Dedifferentiated amniotic fluid mesenchymal stem cell (primary cell): Measurements from ENCODE around the gene FCRL4.

ENCODE experiments used
- DNase-seq: peaks from one replicate; pipeline ENCODE4 v3.0.0-alpha.2; 2016; ENCODE audit errors: extremely low spot score

Gene FCRL4

DNA sequence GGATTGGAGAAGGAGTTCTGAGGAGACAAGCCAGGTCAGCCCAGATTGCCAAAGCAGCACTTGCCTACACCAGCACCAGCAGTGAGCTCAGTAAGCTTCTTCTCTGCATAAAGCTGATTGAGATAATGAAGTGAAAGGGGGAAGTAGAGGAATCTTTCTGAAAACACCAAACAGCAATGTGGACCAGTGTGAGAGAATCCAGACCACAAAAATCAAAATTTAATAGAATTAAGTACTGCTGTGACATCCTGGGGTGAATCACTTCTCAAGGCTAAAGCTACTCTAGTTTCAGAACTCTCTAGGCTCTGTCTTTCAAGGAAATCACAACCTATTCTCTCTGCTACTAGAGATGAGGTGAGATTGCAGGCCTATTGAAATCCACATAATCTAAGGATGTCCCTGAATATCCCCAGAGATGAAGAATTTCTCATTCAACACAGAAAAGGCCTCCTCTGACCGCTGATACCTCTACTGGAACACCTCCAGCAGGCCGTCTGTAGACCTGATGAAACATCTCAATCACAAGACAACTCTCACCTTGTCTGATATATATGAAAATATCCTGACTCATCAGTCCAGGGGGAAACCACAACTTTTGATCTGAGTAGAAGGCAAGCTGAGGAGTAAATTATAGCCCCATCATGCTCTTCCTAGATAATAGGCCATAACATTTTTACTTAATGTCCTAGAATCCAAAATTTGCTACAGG, at the start of gene FCRL4:
TSS of gene FCRL4 (minus strand) at position 127 of the 709 bp plus-strand sequence. CDS start 141 bp downstream, outside the sequence.
- DNase-seq = no peak

DNA sequence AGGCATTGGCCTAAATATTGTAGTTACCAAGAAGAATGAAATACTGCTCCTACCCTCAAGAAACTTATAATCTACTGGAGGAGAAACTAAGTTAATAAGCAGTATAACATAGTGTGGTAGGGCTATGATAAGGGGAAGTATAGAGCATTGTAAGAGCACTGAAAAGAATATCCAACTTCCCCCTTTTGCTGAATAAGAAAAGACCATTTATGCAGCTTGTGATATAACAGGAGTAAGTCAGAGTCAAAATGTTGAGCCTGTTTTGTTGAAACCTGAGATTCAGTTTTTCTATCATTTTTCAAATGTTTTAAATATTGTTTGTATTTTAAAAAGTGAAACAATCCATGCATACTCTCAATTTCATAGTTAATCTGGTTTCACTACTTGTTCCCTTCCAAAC, 48.3 kb upstream of the FCRL4 start:
- no peak for DNase-seq

DNA sequence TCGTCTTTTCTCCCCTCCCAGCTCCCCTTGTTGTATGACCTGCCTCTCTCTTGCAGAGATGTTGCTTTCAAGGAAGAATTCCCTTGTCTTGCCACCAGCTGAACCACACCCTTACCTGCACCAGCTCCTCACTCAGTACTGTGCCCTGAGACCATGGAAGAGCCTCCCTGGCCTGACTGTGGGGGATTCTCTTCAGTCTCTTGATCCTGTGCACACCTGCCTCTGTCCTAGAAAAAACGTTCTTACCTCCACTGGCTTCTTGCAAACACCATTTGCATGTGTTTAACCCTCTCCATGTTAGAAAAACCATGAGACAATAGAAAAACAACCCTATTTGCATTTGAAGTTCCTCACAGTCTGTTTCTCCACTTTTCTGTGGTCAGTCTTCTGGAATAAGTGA, 43.3 kb upstream of the FCRL4 start:
- no peak for DNase-seq

DNA sequence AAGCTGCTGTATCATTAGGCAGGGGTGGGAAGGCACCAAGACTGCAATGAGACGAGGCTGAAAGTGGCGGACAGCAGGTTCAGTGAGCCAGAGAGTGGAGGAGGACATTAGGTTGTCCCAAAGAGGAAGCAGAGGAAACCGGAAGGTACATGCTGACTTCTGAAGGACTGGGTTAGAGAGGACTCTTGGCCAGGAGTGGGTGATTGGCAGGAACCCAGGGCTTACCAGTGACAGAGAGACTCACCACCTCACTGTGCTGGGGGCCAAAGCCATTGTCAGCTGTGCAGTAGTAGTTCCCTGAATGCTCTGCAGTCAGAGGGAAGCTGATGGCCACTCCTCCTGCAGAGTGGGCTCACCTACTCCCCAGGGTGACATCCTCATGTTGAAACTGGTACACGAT, 41.9 kb upstream of the FCRL4 start:
- no peak for DNase-seq

DNA sequence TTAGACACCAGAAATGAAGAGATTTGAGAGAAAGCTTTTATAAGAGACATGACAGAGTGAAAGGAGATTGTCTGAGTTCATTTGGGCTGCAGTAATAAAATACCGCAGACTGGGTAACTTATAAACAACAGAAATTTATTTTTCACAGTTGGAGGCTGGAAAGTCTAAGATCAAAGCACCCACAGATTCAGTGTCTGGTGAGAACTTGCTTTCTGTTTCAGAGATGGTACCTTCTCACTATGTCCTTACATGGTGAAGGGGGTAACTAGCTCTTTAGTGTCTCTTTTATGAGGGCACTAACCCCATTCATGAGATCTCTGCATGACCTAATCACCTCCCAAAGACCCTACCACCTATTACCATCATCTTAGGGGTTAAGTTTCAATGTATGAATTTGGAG, 30.9 kb upstream of the FCRL4 start:
- DNase-seq = no peak

DNA sequence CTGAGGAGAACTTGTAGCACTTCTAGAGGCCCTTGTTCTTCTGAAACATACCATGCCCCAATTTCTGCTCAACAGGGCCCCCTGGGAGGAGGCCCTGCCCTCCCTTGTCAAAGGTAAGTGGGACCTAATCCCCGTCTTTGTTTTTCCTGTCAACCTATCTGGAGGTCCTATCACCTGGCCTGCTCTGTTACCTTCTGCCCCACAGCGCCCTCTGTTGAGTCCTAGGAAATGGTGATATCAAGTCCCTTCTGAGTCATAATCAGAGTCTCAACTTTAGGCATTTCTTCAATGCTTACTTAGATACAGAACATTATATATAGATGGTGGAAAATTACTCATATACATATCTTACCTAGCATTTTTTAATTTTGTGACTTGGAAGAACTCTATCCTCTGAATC, 28.2 kb upstream of the FCRL4 start:
- no peak for DNase-seq

DNA sequence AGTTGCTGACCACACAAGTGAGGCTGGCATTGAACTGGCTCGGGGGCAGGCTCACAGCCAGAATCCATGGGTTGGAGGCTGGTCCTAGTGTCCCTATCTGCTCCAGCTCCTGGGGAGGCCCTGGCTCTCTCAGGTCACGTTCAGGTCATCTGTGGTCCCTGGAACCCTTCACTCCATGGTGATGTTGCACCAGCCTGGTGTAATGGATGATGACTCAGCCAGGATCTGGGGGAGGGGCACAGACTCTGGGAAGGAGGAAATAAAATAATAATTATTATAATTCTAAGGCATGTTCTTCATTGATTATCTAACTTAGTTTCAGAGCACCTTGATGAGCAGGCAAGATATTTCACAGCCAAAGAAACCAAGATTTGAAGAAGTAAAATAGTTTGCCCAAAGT, 26.6 kb upstream of the FCRL4 start:
- no peak for DNase-seq

DNA sequence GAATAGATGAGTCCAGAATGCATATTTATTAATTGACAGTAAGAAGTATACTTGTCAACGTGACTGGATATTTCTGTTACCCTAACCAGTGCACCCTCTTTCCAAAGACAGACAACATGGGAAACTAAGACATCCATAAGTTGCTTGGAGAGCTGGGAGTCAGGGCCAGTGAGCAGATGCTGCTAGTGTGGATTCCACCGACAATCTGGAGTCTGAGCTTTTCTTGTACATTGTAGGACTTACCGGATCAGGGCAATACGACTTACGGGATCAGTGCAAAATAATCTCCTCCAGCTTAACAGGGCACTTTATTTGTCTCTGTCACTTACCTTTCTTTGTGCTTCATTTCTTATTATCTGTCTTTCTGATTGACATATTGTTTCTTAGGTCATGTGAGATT, 24.6 kb upstream of the FCRL4 start:
- no peak for DNase-seq

DNA sequence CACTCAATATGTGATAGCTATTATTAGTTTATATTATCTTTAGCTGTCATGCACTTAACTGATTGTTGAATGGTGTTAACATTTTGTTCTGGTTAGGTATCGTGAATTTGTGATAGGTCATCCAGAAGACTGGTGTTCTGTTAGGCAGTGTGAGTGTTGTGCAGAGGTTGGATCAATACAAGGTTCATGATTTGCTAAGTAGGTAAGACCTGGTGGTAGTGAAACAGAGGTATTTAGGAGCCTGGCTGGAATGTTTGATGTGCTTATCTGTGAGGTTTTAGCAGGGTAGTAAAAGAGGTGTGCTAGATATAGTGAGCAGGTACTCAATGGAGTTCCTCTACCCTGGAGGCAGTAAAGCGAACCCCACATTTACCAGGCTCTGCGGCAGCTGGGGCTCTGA, 20.3 kb upstream of the FCRL4 start:
- no peak for DNase-seq

DNA sequence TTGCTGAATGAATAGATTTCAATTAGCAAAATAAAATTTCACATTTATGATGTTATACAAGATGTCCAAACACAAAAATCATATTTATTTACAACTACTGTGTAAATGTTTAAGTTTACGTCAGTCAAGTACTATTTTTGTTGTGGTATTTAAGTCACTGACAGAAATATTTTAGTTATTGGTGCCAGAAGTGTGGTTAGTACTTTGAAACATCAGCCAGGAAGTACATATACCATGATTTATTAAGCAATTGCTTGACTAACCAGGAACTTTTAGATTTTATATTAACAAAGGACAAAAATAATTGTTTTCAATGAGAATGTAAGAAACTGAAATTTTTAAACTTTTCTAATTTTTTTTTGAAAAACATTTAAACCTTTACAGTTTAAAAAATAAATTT, 2.4 kb upstream of the FCRL4 start:
- DNase-seq = no peak

DNA sequence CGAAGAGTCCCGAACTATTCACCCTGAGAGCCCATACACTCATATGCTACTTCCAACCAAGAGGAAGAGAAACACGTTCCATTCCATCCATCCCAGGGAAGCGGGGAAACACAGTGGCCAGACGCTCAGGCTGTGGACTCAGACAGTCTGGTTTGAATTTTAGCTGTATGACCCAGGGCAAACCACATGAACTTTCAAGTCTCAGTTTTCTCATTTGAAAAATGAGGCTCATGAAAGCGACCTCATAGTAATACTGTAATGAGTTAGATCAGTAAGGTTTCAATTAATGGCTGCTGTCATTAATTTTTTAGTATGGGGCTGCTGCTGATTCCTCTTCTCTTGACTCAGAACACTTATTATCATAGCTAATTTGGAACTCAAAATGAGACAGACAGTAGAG, 1.5 kb downstream of the FCRL4 start:
- DNase-seq = no peak

DNA sequence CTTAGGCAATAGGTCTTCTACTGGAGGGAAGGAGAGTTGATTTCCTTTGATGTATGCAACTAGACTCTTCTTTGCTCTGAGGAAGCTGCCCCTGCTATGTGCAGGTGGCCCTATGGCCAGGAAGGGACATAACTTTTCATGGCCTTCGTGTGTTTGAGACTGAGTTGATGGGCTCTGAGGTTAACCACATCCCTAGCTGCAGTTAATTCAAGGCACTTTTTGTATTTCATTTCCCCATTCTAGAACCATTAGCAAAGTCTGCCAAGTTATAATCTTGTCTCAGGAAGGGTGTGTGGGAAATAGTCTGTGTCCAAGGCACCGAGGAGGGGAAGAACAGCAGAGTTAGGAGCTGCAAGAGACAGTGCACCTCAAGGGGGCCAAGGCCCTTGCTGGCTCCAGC, 2.5 kb downstream of the FCRL4 start:
- DNase-seq = no peak

DNA sequence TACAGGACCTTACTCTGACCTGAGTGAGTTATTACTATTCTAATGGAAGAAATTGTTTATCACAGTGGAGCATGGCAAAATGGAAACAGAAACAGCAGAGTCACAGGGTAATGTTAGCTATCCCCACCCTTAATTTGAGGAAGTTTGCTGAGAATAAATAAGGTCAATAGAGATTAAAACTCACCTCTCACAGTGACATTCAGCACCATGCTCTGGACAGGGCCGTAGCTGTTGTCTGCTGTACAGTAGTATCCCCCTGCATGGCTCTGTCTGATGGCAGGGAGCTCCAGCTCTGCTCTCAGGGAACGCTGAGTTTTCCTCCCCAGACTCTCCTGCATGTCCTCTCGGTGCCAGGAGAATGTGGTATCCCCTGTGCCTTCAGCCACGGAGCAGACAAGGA, 11.9 kb downstream of the FCRL4 start:
- DNase-seq = no peak

DNA sequence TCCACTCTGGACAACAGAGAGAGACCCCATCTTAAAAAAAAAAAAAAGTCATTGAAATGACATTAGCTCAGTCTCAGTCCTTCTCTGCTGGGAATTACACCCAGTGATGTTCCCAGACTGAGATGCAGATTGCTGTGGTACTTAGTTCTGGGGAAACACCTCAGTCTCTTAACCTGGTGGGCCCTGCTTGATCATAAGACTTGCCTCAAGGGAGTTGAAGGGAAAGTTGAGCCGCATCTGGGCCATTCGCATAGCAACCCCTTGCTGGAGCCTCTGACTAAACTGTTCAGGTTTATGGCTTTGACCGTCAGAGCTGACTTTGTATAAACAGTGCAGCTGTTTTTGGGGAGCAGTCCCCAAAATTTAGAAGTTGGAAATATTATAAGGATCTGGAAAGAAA, 13.4 kb downstream of the FCRL4 start:
- DNase-seq = no peak

DNA sequence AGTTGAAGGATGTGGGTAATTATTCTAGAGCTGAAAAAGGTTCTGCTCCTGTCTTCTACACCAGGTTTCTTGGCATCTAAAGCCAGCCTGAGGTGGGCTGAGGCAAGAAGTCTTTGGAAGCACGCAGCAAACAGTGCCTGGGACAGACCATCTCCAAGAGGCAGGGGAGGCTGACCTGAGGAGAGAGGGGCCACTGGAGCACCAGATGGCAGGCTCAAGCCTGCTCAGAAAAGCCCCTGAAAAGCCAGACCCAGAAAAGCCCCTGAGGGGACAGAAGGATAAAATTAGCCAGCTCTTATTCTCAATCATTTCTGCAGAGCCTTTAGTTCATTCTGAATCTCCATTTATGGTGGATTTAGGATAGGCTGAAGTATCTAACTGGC, 17.1 kb downstream of the FCRL4 start:
- no peak for DNase-seq

DNA sequence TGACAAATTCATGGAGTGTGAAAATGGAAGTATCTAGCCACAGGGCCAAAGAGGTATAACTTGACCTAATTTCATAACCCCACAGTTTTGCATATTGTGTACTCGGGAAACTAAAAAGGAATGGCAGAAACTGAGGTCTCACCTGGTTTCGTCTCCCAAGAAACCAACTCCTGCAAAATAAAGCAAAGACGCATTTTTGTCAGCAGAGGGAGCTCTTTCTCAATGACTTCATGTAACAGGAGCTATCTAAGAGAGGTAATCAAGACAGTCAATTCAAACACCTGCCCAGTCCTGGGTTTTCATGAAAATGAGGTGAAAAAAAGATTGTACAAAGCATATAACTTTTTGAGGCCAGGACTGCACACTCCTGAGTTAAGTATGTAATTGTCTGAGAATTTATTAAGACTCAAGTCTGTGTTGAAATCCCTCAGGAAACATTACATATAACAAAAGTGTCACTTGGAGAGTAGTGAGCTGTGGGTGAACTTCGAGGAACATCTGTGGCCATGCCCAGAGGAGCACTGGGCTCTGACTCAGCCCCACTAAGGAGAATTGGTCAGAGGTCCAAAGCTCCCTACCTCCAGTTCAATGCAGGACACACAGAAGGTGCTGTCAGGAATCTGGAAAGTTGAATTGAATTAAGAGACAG, 17.6 kb downstream of the FCRL4 start:
- DNase-seq = peak; percentile 34

DNA sequence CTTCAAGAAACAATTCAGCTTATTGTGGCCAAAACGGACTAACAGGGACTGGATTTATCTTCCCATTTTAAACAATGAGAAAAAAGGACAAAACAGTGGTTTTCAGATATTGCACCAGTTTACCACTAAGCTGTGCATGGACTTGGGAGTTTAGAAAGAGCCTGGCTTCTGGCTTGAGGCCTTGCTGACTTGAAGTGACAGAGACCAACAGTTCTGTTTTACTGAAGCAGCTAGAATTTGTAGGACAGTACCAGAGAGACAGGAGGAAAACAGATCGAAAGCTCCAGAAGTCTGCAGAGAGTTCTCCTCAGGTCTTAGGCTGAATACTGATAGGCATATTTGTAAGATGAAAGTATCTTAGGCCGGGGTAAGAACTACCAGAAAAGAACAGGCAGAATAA, 20.5 kb downstream of the FCRL4 start:
- DNase-seq = no peak

DNA sequence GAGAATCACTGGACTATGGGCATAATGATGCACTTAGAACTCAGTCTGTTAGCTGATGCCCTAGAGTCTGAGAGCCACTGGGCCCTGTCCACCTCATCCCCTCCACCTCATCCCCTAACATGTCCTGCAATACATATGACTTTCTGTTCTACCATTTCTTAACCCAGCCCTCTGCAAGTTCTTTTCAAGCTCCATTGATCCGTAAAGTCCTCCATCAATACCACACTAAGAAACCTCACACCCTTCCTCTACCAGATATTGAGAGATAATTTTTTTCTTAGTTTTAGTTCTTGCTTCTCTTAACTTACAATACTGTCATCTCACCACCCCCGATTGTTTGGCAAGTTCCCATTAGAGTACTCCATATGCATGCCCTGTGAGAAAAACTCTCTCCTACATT, 22.1 kb downstream of the FCRL4 start:
- DNase-seq = no peak

DNA sequence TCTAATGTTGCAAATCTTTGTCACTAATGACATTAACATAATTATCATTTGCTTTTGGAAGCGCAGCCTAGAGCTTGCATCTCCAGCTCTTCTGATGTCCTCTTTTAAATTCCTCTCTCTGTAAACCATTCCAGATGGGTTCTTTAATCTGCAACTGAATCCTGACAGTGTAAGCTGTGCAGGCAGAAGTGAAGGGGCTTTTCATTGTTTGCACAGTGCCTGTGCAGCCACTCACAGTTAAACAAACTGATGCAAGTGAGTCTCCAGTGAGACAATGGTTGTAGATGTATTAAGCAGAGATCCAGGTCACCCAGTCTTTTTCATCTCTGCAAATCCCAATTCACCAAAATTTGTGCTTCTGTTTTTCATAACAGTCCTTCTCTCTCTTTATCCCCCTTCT, 23.0 kb downstream of the FCRL4 start:
- DNase-seq = no peak

DNA sequence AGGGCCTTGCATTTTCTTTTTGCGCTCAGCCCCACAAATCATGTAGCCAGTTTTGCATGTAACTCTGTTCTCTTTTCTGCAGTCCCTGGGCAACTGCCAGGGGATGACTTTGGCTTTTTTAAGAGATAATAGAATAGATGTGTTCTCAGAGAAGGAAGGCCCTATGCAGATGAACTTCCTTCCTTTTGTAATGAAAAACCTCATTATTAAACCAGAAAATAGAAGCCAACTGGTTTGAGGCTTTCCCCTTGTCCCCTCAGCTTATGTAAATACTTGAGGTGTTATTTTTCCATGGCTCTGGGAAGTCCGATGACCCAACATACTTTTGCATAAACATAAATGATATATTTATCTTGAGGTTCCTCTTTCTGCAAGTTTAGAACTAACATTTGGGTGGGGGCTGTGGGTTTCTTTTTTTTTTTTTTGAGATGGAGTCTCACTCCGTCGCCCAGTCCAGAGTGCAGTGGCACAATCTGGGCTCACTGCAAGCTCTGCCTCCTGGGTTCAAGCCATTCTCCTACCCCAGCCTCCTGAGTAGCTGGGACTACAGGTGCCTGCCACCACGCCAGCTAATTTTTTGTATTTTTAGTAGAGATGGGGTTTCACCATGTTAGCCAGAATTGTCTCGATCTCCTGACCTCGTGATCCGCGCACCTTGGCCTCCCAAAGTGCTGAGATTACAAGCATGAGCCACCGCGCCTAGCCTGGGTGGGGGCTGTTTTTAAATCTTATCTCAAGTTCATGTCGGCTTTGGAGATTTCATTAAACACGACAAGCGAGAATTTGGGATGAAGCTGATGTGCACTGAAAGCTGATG, 31.2 kb downstream of the FCRL4 start:
- no peak for DNase-seq

DNA sequence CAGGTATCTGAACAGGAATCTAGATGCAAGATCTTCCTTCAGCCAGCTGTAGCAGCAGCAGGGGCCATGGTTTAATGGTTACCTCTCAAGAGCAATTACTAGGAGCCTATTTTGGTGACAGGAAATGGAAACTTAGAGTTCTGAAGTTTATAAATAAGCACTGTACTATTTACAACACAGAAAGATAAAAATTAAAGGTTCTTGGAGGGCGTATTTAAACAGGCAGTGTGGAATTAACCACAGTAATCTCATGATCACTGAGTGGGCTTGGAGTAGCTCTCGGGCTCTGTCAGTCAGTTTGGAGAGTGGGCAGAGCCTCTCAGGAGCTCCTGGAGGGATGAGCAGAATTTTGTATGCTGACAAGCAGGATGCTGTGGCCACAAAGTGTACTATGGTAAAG, 35.4 kb downstream of the FCRL4 start:
- no peak for DNase-seq

DNA sequence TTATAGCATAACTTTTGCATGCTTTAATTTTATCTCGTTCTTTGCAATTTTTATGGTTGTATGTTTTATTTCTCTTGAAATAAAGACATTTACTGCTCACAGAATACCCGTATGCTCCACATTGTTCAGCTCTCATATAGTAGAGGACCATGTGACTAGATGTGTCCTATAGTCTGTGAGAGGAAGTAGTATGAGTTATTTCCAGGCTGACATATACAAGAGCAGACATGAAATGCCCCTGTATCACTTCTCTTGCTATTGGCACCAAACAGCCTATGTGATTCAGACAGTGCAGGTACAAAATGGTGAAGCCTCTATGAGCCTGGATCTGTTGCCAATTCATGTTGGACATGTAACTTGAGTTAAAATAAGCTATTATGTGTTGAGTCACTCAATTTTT, 39.8 kb downstream of the FCRL4 start:
- DNase-seq = no peak
